K562 (cell line): ENCODE data around the gene ERP44. TPM values are rescaled to one million over a fixed set of nuclear protein-coding genes. Genes with fewer than 3 reads are reported as not detected.
"Not testable (repeated sequence)": the region's sequence is repeated elsewhere in the genome, so short reads cannot be mapped to it uniquely, and the experiment has no call there.

Experiments
- ATAC-seq: fragments of 200-7000 bp; cut with Tn5 transposase; 3 replicates; pipeline ENCODE4 v1.9.1; 2020; ENCODE audit warnings: moderate library complexity
- BruUV-seq: library from RNA; stranded (reverse); fragments of 400-500 nt; replicated peaks from 2 replicates; lab custom pipeline; 2021; lab: Mats Ljungman, UMichigan
- CTCF ChIA-PET: fragments of 300-600 bp; formaldehyde crosslinking; extraction: SDS; loops from one replicate; lab custom pipeline; 2021; ENCODE audit warnings: low intra/inter-chr PET ratio; lab: Yijun Ruan, JAX
- POLR2A ChIA-PET: fragments of 300-600, 350-650 bp; sonication (Branson Sonifier 250); formaldehyde crosslinking; extraction: SDS; loops from one replicate; lab custom pipeline; 2021; ENCODE audit warnings: antibody characterized with exemption, inconsistent platforms; lab: Yijun Ruan, JAX
- DNase-seq, 4 experiments: peaks; one replicate each; pipeline versions ENCODE4 v3.0.0 to v3.0.0-alpha.2; 2011 to 2018; ENCODE audit warnings: low spot score in 3 of 4, mixed read lengths in 3 of 4; ENCODE audit errors: extremely low read depth in 1 of 4
- FAIRE-seq: peaks from 2 replicates; lab custom pipeline; 2011; peaks lifted over from hg19 to GRCh38; lab: Jason Lieb, UNC
- H2AFZ ChIP-seq: 2 replicates; pipeline ENCODE4 v1.6.0; 2011; ENCODE audit warnings: low read depth, low read length, control low read depth, inconsistent platforms
- H3K27ac ChIP-seq: fragments of 200-600 bp; 3 replicates; pipeline ENCODE4 v1.8.0; 2011; ENCODE audit warnings: low read depth, mild to moderate bottlenecking, control low read depth, inconsistent platforms, low read length, moderate library complexity, mixed read lengths; ENCODE audit errors: extremely low read depth
- H3K27me3 ChIP-seq, 2 experiments: fragments of 300-600 bp in 1 of 2; 2 replicates in 1 of 2; 3 replicates in 1 of 2; pipeline versions ENCODE4 v1.6.0 to v1.8.0; 2011; ENCODE audit warnings: inconsistent platforms in 2 of 2, low read length in 2 of 2, mild to moderate bottlenecking in 1 of 2, mixed read lengths in 1 of 2, moderate library complexity in 1 of 2; ENCODE audit not compliant: control insufficient read depth in 2 of 2, insufficient read depth in 2 of 2
- H3K36me3 ChIP-seq: fragments of 300-600 bp; 3 replicates; pipeline ENCODE4 v1.8.0; 2011; ENCODE audit warnings: mild to moderate bottlenecking, low read length, inconsistent platforms; ENCODE audit not compliant: control insufficient read depth, insufficient read depth
- H3K4me1 ChIP-seq, 2 experiments: fragments of 200-600 bp in 1 of 2; replicated peaks in 1 of 2; 2 replicates in 1 of 2; 3 replicates in 1 of 2; pipeline versions ENCODE4 v1.5.1 to v1.8.0; 2011; ENCODE audit warnings: inconsistent platforms in 2 of 2, low read length in 2 of 2, mild to moderate bottlenecking in 1 of 2, mixed read lengths in 1 of 2, moderate library complexity in 1 of 2; ENCODE audit not compliant: control insufficient read depth in 2 of 2, insufficient read depth in 2 of 2
- H3K4me2 ChIP-seq: 2 replicates; pipeline ENCODE4 v1.6.1; 2011; ENCODE audit warnings: low read length, control low read depth, inconsistent platforms, mixed read lengths; ENCODE audit not compliant: insufficient read depth
- H3K4me3 ChIP-seq: fragments of 200-600 bp; sonication (generic), shearing (Covaris generic); 2 replicates; pipeline ENCODE4 v1.5.1; 2016; ENCODE audit warnings: control low read depth, inconsistent platforms
- H3K79me2 ChIP-seq: fragments of 200-600 bp; 3 replicates; pipeline ENCODE4 v1.8.0; 2011; ENCODE audit warnings: low read length, inconsistent platforms; ENCODE audit not compliant: control insufficient read depth, insufficient read depth
- H3K9ac ChIP-seq, 2 experiments: 2 replicates each; pipeline versions ENCODE4 v1.6.0 to v1.6.1; 2011; ENCODE audit warnings: low read depth in 2 of 2, low read length in 2 of 2, control low read depth in 1 of 2, inconsistent platforms in 1 of 2, mild to moderate bottlenecking in 1 of 2, mixed read lengths in 1 of 2; ENCODE audit not compliant: insufficient read depth in 1 of 2
- H3K9me1 ChIP-seq: one replicate; pipeline ENCODE4 v1.6.0; 2011; ENCODE audit warnings: inconsistent platforms, mild to moderate bottlenecking, low read length, moderate library complexity; ENCODE audit not compliant: control insufficient read depth, insufficient read depth
- H3K9me3 ChIP-seq: replicated peaks from 2 replicates; pipeline ENCODE4 v1.5.1; 2011; ENCODE audit warnings: low read depth, low read length, inconsistent platforms; ENCODE audit not compliant: control insufficient read depth, insufficient read depth
- H4K20me1 ChIP-seq: replicated peaks from 2 replicates; pipeline ENCODE4 v1.6.1; 2011; ENCODE audit warnings: low read length, inconsistent platforms, mixed read lengths; ENCODE audit not compliant: control insufficient read depth, insufficient read depth
- DIDO1 ChIP-seq: fragments of 450-650 bp; IDR thresholded peaks from 2 replicates; pipeline ENCODE4 v1.6.1; 2016; ENCODE audit warnings: low read depth, missing biosample characterization, missing genetic modification characterization
- FOXM1 ChIP-seq, 2 experiments: fragments of 450-650 bp in 1 of 2; sonication (generic) in 1 of 2; formaldehyde crosslinking in 1 of 2; IDR thresholded peaks; 2 replicates each; pipeline versions ENCODE4 v1.6.1 to v1.9.0; 2017 to 2022; ENCODE audit warnings: low read depth in 2 of 2, mild to moderate bottlenecking in 2 of 2, missing genetic modification reagents in 1 of 2, moderate library complexity in 1 of 2
- WGBS: fragments of 100-300 bp; shearing (Covaris generic); methylation state at CpG from one replicate; pipeline ENCODE4 v1.1.6; 2016; ENCODE audit warnings: low coverage, mixed read lengths; ENCODE audit not compliant: insufficient coverage; ENCODE audit errors: missing lambda C conversion rate; 5-methylcytosine and 5-hydroxymethylcytosine counted together
- in situ Hi-C: fragments of 300-500 bp; cut with MboI; formaldehyde crosslinking; loops from 4 replicates; pipeline ENCODE4 v1.15.0; 2018; ENCODE audit warnings: inconsistent platforms, mixed read lengths
- intact Hi-C: fragments of 100-400 bp; cut with micrococcal nuclease; formaldehyde crosslinking; loops from 2 replicates; pipeline ENCODE4 v1.14.2; 2022
- polyA plus RNA-seq, 8 experiments: library from polyadenylated mRNA; depleted of rRNA in 4 of 8; stranded (reverse) in 5 of 8; unstranded in 3 of 8; fragments of >200 nt; fragmentation: Nextera tagmentation in 2 of 8; fragmentation: Illumina TruSeq in 1 of 8; extraction: Ambion mirVana in 2 of 8; extraction: Trizol in 1 of 8; gene quantifications; 2 replicates each; pipeline versions ENCODE4 v1.2.1 to v1.2.3, GENCODE V29; 2011 to 2014; ENCODE audit warnings: inconsistent platforms in 1 of 8, missing spikeins in 1 of 8
- total RNA-seq, 7 experiments: library from RNA; depleted of rRNA in 6 of 7; stranded (reverse); fragments of >200 nt in 6 of 7; fragmentation: Illumina TruSeq in 2 of 7; extraction: Trizol in 2 of 7; gene quantifications; 2 replicates each; pipeline versions ENCODE4 v1.2.1 to v1.2.3, GENCODE V29; 2011 to 2021; ENCODE audit warnings: low replicate concordance in 1 of 7

ERP44 gene
- total and polyA plus RNA-seq, 9 of the 15 experiments (the other 6 are each of a cell fraction or from before 2014, with no cell fraction given), result 9.2 to 23.4 (median 13.6) TPM

GRCh38 chr9:100062683-100063082 is 36.1 kb downstream of the ERP44 start:
- H2AFZ ChIP-seq, H3K9me3 ChIP-seq, intact Hi-C loops, H3K4me3 ChIP-seq, H3K9ac ChIP-seq, CTCF ChIA-PET, BruUV-seq, H3K4me2 ChIP-seq, FAIRE-seq, H3K27ac ChIP-seq, H4K20me1 ChIP-seq, in situ Hi-C loops, H3K27me3 ChIP-seq, H3K9me1 ChIP-seq, DNase-seq, H3K4me1 ChIP-seq, ATAC-seq: not testable (repeated sequence)
- POLR2A ChIA-PET, result interaction anchor here (1.2 kb wide), 1 partner anchor 9 kb away, joined by 3 read pairs; no protein-coding TSS in a partner anchor
- H3K36me3 ChIP-seq, result peaks cover 16% of the 10 kb centered on the region; the same call in 1 of the 3 replicates
- 36% methylated on average over 1 of the region's 1 CpG for WGBS
- peaks cover 53% of the 10 kb centered on the region for H3K79me2 ChIP-seq

GRCh38 chr9:100058699-100059579 is 39.9 kb downstream of the ERP44 start:
- DNase-seq (no peak), ATAC-seq (no peak), FAIRE-seq (no peak)
- 91% methylated on average over 4 of the region's 4 CpGs for WGBS
- Histone ChIP-seq H3K36me3 (peaks cover 33% of the 10 kb centered on the region; the same call in 2 of the 3 replicates), H3K9ac (no peak overlapping the region), H2AFZ (no peak overlapping the region), H3K9me3 (no peaks in the 10 kb centered on the region), H3K4me3 (no peak overlapping the region), H3K9me1 (no peaks in the 10 kb centered on the region), H3K4me1 (no peaks in the 10 kb centered on the region; a peak in 1 of 5 replicates), H3K4me2 (no peak overlapping the region), H3K79me2 (peaks cover 24% of the 10 kb centered on the region), H3K27me3 (no peaks in the 10 kb centered on the region), H4K20me1 (no peaks in the 10 kb centered on the region), H3K27ac (no peak overlapping the region)
- intact Hi-C loops, result no loop called here
- no TSS peak for BruUV-seq
- POLR2A ChIA-PET, result interaction anchor here (0.8 to 0.9 kb wide), 3 partner anchors 10 to 31 kb away, joined by 3 to 4 read pairs (median 3); no protein-coding TSS in a partner anchor
- CTCF ChIA-PET, result no interaction called here
- in situ Hi-C loops, result no loop called here
- TF ChIP-seq FOXM1 (IDR thresholded peaks at IDR 0.05; ENCODE audit: low read depth), result no peak
- no peak for TF ChIP-seq FOXM1 (CRISPR knock-in tag; IDR thresholded peaks at IDR 0.05; ENCODE audit: low read depth)
- TF ChIP-seq DIDO1 (tag), result no peak
